Muscle of back (tissue), 11 donors: ENCODE results near the gene ADGRL3. TPM values are rescaled to one million over a fixed set of nuclear protein-coding genes. Genes with fewer than 3 reads are reported as not detected.

Experiments
- DNase-seq, 3 donors: peaks; one replicate each; pipeline versions ENCODE4 v3.0.0 to v3.0.0-alpha.2; 2013
- polyA plus RNA-seq, 10 donors: library from polyadenylated mRNA; unstranded; fragments of 120-200 nt; gene quantifications; one replicate each; pipeline ENCODE4 v1.2.1, GENCODE V29; 2013; ENCODE audit not compliant: insufficient read length in 10 of 10

The ADGRL3 gene
- polyA plus RNA-seq, 10 donors = 20.7 to 27.5 (median 23.7) TPM

GRCh38 chr4:61425315-61425714, 225.2 kb downstream of the ADGRL3 start:
- no peak for DNase-seq

GRCh38 chr4:61426229-61426628, 226.1 kb downstream of the ADGRL3 start:
- DNase-seq = no peak

GRCh38 chr4:61427099-61427817, 227.1 kb downstream of the ADGRL3 start:
- no peak for DNase-seq

- no peak for DNase-seq
These were observed 227.8 kb downstream of the ADGRL3 start for GRCh38 chr4:61427818-61428495.

- no peak for DNase-seq
These were observed 228.8 kb downstream of the ADGRL3 start for GRCh38 chr4:61428950-61429349.

GRCh38 chr4:61431131-61431530, 231.0 kb downstream of the ADGRL3 start:
- no peak for DNase-seq

GRCh38 chr4:61437923-61438322, 237.8 kb downstream of the ADGRL3 start:
- no peak for DNase-seq

- DNase-seq = no peak
These were observed 240.2 kb downstream of the ADGRL3 start for GRCh38 chr4:61440321-61440720.

GRCh38 chr4:61442936-61443335, 242.8 kb downstream of the ADGRL3 start:
- peak in 1 of 3 donors; percentile 27 for DNase-seq

GRCh38 chr4:61443813-61444510, 243.8 kb downstream of the ADGRL3 start:
- peak in 2 of 3 donors; percentile 28 to 31 for DNase-seq

- no peak for DNase-seq
These were observed 245.4 kb downstream of the ADGRL3 start for GRCh38 chr4:61445374-61446063.

- DNase-seq = no peak
These were observed 246.8 kb downstream of the ADGRL3 start for GRCh38 chr4:61446941-61447340.

GRCh38 chr4:61447918-61448317, 247.8 kb downstream of the ADGRL3 start:
- DNase-seq = no peak

GRCh38 chr4:61451935-61452334, 251.8 kb downstream of the ADGRL3 start:
- DNase-seq = no peak

- DNase-seq = no peak
These were observed 261.8 kb downstream of the ADGRL3 start for GRCh38 chr4:61461956-61462355.

- DNase-seq = peak in 2 of 3 donors; percentile 27 to 30
These were observed 262.6 kb downstream of the ADGRL3 start for GRCh38 chr4:61462451-61463326.

- DNase-seq = peak in 1 of 3 donors; percentile 7
These were observed 268.0 kb downstream of the ADGRL3 start for GRCh38 chr4:61468024-61468720.

- DNase-seq = peak in 2 of 3 donors; percentile 11 to 54
These were observed 273.2 kb downstream of the ADGRL3 start for GRCh38 chr4:61473306-61473705.

GRCh38 chr4:61478340-61478739, 278.2 kb downstream of the ADGRL3 start:
- no peak for DNase-seq

GRCh38 chr4:61485056-61485455, 284.9 kb downstream of the ADGRL3 start:
- no peak for DNase-seq
